Activated CD4-positive, alpha-beta memory T cell treated with anti-CD3 and anti-CD28 coated beads for 36 hours (primary cell): Measurements from ENCODE around the gene NMNAT2. TPM values are rescaled to one million over a fixed set of nuclear protein-coding genes. Genes with fewer than 3 reads are reported as not detected.

Experiments
- CTCF ChIA-PET: fragments of 350-600 bp; sonication (Branson Sonifier 250); formaldehyde crosslinking; loops from one replicate; lab custom pipeline; 2021; ENCODE audit warnings: antibody characterized with exemption, inconsistent platforms; lab: Charles Lee
- POLR2A ChIA-PET: fragments of 350-600 bp; sonication (Branson Sonifier 250); formaldehyde crosslinking; loops from one replicate; lab custom pipeline; 2021; ENCODE audit warnings: antibody characterized with exemption; lab: Charles Lee
- DNase-seq: peaks from one replicate; pipeline ENCODE4 v3.0.0-alpha.2; 2020
- H3K27ac Mint-ChIP-seq: one replicate; pipeline ENCODE4 v1.8.0; 2021; ENCODE audit warnings: mixed read lengths
- H3K27me3 Mint-ChIP-seq: one replicate; pipeline ENCODE4 v1.8.0; 2021; ENCODE audit warnings: mixed read lengths
- H3K36me3 Mint-ChIP-seq: one replicate; pipeline ENCODE4 v1.8.0; 2021; ENCODE audit warnings: mixed read lengths
- H3K4me1 Mint-ChIP-seq: one replicate; pipeline ENCODE4 v1.8.0; 2021; ENCODE audit warnings: low read depth, mixed read lengths
- H3K4me3 Mint-ChIP-seq: one replicate; pipeline ENCODE4 v1.8.0; 2021; ENCODE audit warnings: mild to moderate bottlenecking, mixed read lengths
- H3K9me3 Mint-ChIP-seq: one replicate; pipeline ENCODE4 v1.8.0; 2021; ENCODE audit warnings: mixed read lengths
- intact Hi-C: fragments of 100-400 bp; cut with micrococcal nuclease; formaldehyde crosslinking; loops from one replicate; pipeline ENCODE4 v1.15.1; 2023
- total RNA-seq, 2 experiments: library from RNA; stranded (reverse); gene quantifications; one replicate each; pipeline ENCODE4 v1.2.3, GENCODE V29; 2021

The NMNAT2 gene
- total RNA-seq, 2 experiments from 2014 or later, result not detected

DNA sequence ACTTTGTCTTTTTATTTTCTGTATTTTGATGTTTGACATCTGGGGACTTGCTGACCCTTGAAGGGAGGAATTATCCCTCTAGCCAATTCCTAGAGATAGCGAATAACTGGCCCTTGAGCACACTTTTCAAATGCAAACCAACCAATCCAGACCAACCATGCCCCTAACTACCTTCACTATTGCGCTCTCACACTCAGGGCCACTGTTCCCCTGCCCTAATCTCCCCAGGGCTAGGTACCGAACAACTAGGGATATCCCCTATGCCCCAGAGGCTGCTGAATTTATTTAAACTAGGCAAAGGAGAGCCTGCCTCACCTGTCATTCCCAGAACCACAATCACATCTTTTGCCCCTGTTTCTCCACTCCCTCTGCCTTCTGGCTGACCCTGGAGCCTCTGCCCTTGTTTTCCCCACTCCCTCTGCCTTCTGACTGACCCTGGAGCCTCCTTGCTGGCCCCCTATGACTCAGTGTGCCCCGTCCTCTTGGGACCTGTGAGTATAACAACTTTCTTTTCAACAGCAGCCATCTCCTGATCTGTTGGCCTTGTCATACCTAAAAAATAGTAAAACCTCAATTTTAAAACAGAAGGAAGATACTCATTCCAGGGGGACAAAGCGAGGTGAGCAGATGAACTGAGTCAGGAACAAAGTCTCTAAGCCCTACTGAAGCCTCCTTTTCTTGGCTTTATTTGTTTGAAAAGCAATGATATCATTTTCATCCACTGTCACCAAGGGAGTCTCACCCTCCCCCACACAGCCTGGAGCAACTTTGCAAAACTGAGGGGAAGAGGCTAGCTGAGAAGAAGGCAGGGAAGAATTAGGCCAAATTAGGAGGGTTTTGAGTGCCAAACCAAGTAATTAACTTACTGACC is 115.5 kb downstream of the NMNAT2 start:
- Mint-ChIP-seq H3K27me3 (peaks cover 4% of the 10 kb centered on the region), H3K4me3 (no peak overlapping the region), H3K4me1 (no peaks in the 10 kb centered on the region), H3K27ac (no peak overlapping the region), H3K9me3 (no peaks in the 10 kb centered on the region), H3K36me3 (no peaks in the 10 kb centered on the region)
- CTCF ChIA-PET, result no interaction called here
- DNase-seq, result no peak
- intact Hi-C loops, result no loop called here
- POLR2A ChIA-PET, result no interaction called here

DNA sequence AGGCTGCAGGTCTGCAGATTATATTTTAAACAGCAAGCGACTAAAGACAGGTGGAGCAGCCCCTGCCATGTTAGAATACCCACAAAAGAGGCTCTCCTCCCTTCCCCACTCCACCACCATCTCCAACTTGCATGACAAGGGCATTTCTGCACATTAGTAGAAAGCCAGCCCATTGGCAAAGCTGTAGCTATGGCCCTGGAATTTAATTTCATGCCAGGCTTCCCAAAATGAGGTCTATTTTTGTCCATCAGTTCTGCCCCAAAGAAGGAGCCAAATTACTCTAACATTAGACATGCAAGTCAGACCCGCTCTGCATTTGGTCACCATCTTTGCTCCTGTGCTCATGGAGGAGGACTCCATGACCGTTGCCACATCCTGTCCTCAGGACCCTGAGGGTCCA is 116.9 kb downstream of the NMNAT2 start:
- Mint-ChIP-seq H3K9me3 (no peaks in the 10 kb centered on the region), H3K27me3 (peaks cover 3% of the 10 kb centered on the region), H3K4me1 (no peaks in the 10 kb centered on the region), H3K27ac (no peak overlapping the region), H3K4me3 (no peak overlapping the region), H3K36me3 (no peaks in the 10 kb centered on the region)
- intact Hi-C loops, result no loop called here
- no peak for DNase-seq
- ChIA-PET CTCF (no interaction called here), POLR2A (no interaction called here)

DNA sequence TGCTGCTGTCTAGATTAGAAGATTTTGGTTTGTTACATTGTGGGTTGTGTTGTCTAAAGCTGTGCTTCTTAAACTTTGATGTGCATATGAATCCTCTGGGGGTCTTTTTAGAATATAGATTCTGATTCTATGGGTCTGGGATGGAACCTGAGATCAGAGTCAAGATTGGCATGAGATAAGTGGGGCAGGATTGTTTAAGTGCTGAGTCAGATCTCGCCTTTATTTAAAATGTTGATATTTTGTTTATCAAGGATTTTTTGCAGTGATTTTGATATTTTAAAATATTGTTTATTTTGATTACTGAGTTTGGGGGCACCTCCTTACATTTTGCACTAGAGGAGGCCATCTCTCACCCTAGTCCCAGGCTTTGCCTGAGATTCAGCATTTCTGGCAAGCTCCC is 117.4 kb downstream of the NMNAT2 start:
- intact Hi-C loops, result no loop called here
- ChIA-PET CTCF (no interaction called here), POLR2A (no interaction called here)
- no peak for DNase-seq
- Mint-ChIP-seq H3K4me3 (no peak overlapping the region), H3K27me3 (peaks cover 3% of the 10 kb centered on the region), H3K9me3 (no peaks in the 10 kb centered on the region), H3K36me3 (no peaks in the 10 kb centered on the region), H3K4me1 (no peaks in the 10 kb centered on the region), H3K27ac (no peak overlapping the region)

DNA sequence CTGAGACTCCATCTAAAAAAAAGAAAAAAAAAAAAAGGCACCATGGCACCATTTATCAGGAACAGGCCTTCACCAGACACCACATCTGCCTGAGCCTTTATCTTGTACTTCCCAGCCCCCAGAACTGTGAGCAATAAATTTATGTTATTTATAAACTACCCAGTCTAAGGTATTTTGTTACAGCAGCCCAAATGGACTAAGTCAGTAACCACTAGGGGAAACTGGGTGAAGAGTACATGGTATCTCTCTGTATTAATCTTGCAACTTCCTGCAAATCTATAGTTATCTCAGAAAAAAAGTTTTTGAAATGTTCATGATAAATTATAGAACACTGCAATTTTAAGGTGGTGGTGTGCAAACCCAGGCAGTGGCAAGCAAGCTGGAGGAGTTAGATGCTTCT is 117.8 kb downstream of the NMNAT2 start:
- H3K9me3 Mint-ChIP-seq, result no peaks in the 10 kb centered on the region
- no peaks in the 10 kb centered on the region for H3K4me1 Mint-ChIP-seq
- ChIA-PET POLR2A (no interaction called here), CTCF (no interaction called here)
- intact Hi-C loops, result no loop called here
- DNase-seq, result no peak
- H3K27me3 Mint-ChIP-seq, result peaks cover 2% of the 10 kb centered on the region
- H3K27ac Mint-ChIP-seq, result no peak overlapping the region
- H3K36me3 Mint-ChIP-seq, result no peaks in the 10 kb centered on the region
- H3K4me3 Mint-ChIP-seq, result no peak overlapping the region

DNA sequence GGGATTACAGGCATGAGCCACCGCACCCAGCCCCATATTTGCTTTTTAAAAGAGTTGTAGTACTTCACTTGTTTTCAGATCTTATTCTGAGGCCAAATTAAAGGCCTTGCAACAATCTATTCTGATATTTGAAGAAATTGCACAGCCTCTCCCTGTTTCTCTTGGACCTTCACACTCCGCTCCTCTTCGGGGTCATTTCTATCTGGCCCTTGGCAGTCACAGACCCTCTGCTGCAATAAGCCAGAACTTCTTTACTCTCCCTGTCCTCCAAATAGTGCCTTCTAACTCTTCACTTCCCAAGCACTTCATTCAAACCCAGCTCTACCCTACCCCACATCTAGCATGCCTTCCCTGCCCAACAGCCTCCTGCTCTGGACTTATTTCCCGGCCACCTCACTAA is 121.4 kb downstream of the NMNAT2 start:
- ChIA-PET POLR2A (no interaction called here), CTCF (no interaction called here)
- Mint-ChIP-seq H3K9me3 (no peaks in the 10 kb centered on the region), H3K27me3 (peaks cover 2% of the 10 kb centered on the region), H3K36me3 (no peaks in the 10 kb centered on the region), H3K4me1 (no peaks in the 10 kb centered on the region), H3K27ac (no peak overlapping the region), H3K4me3 (no peak overlapping the region)
- no peak for DNase-seq
- intact Hi-C loops, result no loop called here

DNA sequence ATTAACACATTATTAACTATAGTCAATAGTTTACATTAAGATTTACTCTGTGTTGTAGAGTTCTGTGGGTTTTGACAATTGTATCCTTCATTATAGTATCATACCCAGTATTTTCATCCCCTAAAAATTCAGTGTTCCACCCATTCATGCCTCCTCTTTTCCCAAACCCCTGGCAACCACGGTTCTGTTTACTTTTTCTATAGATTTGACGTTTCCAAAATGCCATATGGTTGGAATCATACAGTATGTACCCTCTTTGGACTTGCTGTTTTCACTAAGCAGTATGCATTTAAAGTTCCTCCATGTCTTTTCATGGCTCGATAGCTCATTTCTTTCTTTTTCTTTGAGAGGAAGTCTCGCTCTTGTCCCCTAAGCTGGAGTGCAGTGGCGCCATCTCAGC is 122.7 kb downstream of the NMNAT2 start:
- H3K9me3 Mint-ChIP-seq, result no peaks in the 10 kb centered on the region
- H3K36me3 Mint-ChIP-seq, result no peaks in the 10 kb centered on the region
- H3K27me3 Mint-ChIP-seq, result peaks cover 2% of the 10 kb centered on the region
- DNase-seq, result no peak
- CTCF ChIA-PET, result no interaction called here
- no peaks in the 10 kb centered on the region for H3K4me1 Mint-ChIP-seq
- no peak overlapping the region for H3K27ac Mint-ChIP-seq
- H3K4me3 Mint-ChIP-seq, result no peak overlapping the region
- intact Hi-C loops, result no loop called here
- POLR2A ChIA-PET, result no interaction called here

DNA sequence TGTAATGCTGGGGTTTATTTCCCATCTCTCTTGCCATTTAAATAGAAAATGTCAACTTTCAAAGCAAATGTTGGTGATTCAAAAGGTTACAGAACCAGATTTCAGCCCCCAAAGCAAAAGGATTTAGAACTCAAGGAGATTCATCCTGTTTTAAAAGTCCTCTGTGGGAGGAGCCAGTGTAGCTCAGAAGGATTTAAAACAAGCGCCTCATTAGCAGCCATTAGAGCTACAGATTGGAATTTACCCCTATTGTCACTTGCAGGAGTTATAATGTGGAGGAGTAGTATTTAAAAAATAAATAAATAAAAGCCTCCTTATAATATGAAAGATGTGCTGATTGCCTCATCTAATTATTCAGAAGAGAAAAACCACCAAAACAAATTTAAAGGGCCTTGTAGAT is 124.3 kb downstream of the NMNAT2 start:
- CTCF ChIA-PET, result no interaction called here
- Mint-ChIP-seq H3K27ac (no peak overlapping the region), H3K9me3 (no peaks in the 10 kb centered on the region)

DNA sequence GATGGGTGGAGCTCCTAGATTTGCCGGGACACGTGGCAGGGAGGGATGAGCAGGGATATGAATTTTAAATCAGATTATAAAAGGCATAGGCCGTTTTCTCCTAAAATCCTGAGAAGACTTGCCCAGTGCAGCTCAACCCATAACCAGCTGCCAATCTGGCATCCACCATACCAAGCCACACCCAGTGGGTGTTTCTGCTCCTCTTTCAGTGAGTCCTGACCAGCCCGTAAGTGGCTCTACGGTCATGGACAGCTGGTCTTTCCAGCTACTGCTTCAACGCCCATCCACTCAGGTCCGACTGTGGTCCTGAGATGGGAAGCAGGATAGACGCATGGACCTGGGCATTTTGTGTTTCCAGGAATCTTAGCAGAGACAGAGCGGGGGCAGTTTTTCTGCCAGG is 124.9 kb downstream of the NMNAT2 start:
- DNase-seq, result no peak
- no peak overlapping the region for H3K27ac Mint-ChIP-seq
- no peak overlapping the region for H3K4me3 Mint-ChIP-seq
- no peaks in the 10 kb centered on the region for H3K4me1 Mint-ChIP-seq
- H3K9me3 Mint-ChIP-seq, result no peaks in the 10 kb centered on the region
- intact Hi-C loops, result no loop called here
- no peaks in the 10 kb centered on the region for H3K36me3 Mint-ChIP-seq
- POLR2A ChIA-PET, result no interaction called here
- CTCF ChIA-PET, result no interaction called here
- peaks cover 2% of the 10 kb centered on the region for H3K27me3 Mint-ChIP-seq

More for the DNA sequence above, 124.3 kb downstream of the NMNAT2 start:
- H3K36me3 Mint-ChIP-seq, result no peaks in the 10 kb centered on the region
- no peak for DNase-seq
- POLR2A ChIA-PET, result no interaction called here
- H3K4me3 Mint-ChIP-seq, result no peak overlapping the region
- no peaks in the 10 kb centered on the region for H3K4me1 Mint-ChIP-seq
- intact Hi-C loops, result no loop called here
- H3K27me3 Mint-ChIP-seq, result peaks cover 2% of the 10 kb centered on the region

DNA sequence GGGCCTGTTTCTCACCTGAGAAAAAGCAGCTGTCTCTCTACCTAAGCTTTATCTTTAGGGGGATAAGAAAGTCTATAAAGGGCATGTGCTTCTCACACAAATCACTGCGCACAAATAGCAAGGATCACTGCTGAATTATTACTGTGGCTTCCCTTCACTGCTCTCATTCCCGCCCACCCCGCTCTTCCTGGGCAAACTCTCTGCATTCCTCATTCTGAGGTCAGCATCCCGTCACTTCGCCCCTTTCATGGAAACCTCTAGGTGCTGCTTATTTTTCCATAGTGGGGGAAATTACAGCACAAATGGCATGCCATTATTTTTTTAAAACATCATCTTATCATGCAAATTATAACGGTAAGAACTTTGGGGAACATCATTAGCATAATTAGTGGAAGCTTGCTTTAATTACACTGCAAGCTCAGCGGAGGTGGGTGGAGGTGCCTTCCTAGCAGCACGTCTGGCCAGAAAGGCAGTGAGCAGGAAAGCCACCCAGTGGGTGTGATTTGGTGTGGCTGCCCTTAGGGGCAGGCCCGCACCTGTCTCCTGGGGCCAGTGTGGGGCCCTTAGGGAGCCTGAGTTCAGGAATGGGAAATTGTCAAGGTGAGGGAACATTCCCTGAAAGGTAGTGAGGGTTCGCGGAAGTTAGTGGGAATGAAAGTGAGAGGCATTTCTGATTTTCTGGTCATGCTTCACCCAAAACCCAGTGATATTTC is 126.2 kb downstream of the NMNAT2 start:
- no peaks in the 10 kb centered on the region for H3K9me3 Mint-ChIP-seq
- CTCF ChIA-PET, result no interaction called here
- no peaks in the 10 kb centered on the region for H3K36me3 Mint-ChIP-seq

DNA sequence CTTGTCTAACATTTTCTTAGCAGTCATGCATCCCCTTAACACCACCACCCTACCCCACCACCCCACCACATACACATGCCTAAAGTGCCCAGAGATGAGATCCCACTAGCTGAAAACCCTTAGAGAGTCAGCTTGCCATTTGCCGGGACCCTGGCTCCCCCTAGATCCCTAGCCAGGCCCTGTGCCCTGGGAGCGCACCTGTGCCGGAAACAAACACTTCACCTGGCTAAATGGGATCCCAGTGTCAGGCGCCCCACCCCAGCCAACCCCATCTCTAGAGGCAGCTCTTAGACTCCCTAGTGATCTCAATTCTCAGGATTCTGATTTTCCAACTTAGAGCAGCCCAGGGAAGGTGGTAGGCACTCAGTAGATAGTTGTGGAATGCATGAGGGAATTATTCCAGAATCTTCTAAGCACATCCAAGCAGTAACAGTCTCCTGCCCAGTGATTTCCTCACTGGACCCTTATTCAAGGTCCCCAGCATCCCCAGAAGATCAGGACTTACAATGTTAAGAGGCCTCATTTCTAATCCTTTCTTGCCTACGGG is 126.9 kb downstream of the NMNAT2 start:
- Mint-ChIP-seq H3K36me3 (no peaks in the 10 kb centered on the region), H3K27ac (no peak overlapping the region), H3K27me3 (no peaks in the 10 kb centered on the region), H3K4me1 (no peaks in the 10 kb centered on the region), H3K9me3 (no peaks in the 10 kb centered on the region), H3K4me3 (no peak overlapping the region)
- CTCF ChIA-PET, result no interaction called here
- DNase-seq, result no peak
- intact Hi-C loops, result no loop called here
- POLR2A ChIA-PET, result no interaction called here

More for the DNA sequence above, 126.2 kb downstream of the NMNAT2 start:
- H3K27me3 Mint-ChIP-seq, result no peaks in the 10 kb centered on the region
- intact Hi-C loops, result no loop called here
- H3K27ac Mint-ChIP-seq, result no peak overlapping the region
- no peaks in the 10 kb centered on the region for H3K4me1 Mint-ChIP-seq
- no peak for DNase-seq
- no peak overlapping the region for H3K4me3 Mint-ChIP-seq
- POLR2A ChIA-PET, result no interaction called here

DNA sequence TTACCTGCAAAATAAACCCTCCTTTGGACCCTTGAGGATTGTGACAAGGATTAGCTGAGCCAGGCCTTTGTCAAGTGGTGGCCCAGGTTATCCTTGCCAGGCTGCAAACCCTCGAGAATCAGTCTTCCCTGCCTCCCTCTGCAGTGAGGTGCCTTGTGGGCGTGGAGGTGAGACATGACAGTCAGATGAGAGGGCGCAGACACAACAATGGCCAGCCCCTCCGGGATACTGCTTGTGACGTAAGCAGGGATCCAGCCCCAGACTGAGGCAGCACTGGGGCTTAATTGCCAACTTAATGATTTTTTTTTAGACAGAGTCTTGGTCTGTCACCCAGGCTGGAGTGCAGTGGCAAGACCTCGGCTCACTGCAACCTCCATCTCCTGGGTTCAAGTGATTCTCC is 127.6 kb downstream of the NMNAT2 start:
- no peaks in the 10 kb centered on the region for H3K4me1 Mint-ChIP-seq
- ChIA-PET POLR2A (interaction anchor here (0.6 kb wide), 1 partner anchor 1015 kb away, joined by 3 read pairs; no protein-coding TSS in a partner anchor), CTCF (no interaction called here)
- no peak for DNase-seq
- H3K9me3 Mint-ChIP-seq, result no peaks in the 10 kb centered on the region
- peaks cover 2% of the 10 kb centered on the region for H3K27me3 Mint-ChIP-seq
- H3K4me3 Mint-ChIP-seq, result no peak overlapping the region
- no peaks in the 10 kb centered on the region for H3K36me3 Mint-ChIP-seq
- intact Hi-C loops, result no loop called here
- H3K27ac Mint-ChIP-seq, result no peak overlapping the region

DNA sequence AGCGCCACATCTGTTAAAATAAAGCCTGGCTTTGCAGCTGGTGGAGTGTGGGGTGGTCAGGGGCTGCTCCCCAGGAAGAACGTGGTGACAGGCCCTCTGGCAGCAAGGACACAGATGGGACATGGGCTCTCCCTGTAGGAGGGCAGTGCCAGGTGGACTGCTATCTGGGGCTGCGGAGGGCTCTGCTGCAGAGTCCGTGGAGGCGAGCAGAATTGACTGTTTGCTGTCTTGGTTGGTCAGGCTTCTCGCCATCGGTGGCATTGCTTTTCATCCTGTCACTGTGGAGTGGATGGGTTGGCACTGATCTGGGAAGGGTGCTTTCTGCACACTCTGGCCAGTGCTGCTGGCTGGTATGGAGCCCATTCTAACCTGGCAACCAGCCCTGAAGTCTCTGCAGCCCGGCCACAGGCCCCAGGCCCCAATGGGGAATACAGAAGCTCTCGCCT is 129.1 kb downstream of the NMNAT2 start:
- H3K4me3 Mint-ChIP-seq, result no peak overlapping the region
- H3K9me3 Mint-ChIP-seq, result no peaks in the 10 kb centered on the region
- H3K4me1 Mint-ChIP-seq, result no peaks in the 10 kb centered on the region
- H3K27me3 Mint-ChIP-seq, result peaks cover 5% of the 10 kb centered on the region
- ChIA-PET POLR2A (no interaction called here), CTCF (interaction anchor here (1.0 kb wide), 1 partner anchor 396 kb away, joined by 5 read pairs; no protein-coding TSS in a partner anchor)
- intact Hi-C loops, result no loop called here
- H3K36me3 Mint-ChIP-seq, result no peaks in the 10 kb centered on the region
- no peak overlapping the region for H3K27ac Mint-ChIP-seq
- no peak for DNase-seq
